AG10803 (cell line): ENCODE data around the gene DLGAP1.
A peak's percentile ranks its signal among the peaks of the same experiment; 100 is the strongest.
"Not testable (repeated sequence)": the region's sequence is repeated elsewhere in the genome, so short reads cannot be mapped to it uniquely, and the experiment has no call there.

Experiments
- DNase-seq: peaks from one replicate; pipeline ENCODE4 v3.0.0; 2010; ENCODE audit warnings: low read depth
- H3K4me3 ChIP-seq: 2 replicates; pipeline ENCODE4 v1.5.1; 2011; ENCODE audit warnings: mild to moderate bottlenecking, low read length, control low read depth
- CTCF ChIP-seq: conservative IDR thresholded peaks from 2 replicates; pipeline ENCODE4 v1.5.1; 2011; ENCODE audit warnings: mild to moderate bottlenecking, low read length, control low read depth, inconsistent platforms

Gene DLGAP1

GRCh38 chr18:3709205-3709604 lies 745.9 kb downstream of the DLGAP1 start:
- no peak for DNase-seq
- no peak for TF ChIP-seq CTCF
- H3K4me3 ChIP-seq = no peak overlapping the region

- no peak for TF ChIP-seq CTCF
- no peak overlapping the region for H3K4me3 ChIP-seq
- DNase-seq = no peak
Observed at GRCh38 chr18:3706279-3707097, 748.6 kb downstream of the DLGAP1 start.

GRCh38 chr18:3704556-3705344 lies 750.4 kb downstream of the DLGAP1 start:
- TF ChIP-seq CTCF = no peak
- no peak for DNase-seq
- H3K4me3 ChIP-seq = no peak overlapping the region

- peak; percentile 88 for TF ChIP-seq CTCF
- peak; percentile 59 for DNase-seq
- H3K4me3 ChIP-seq = no peak overlapping the region
Observed at GRCh38 chr18:3703732-3704176, 751.4 kb downstream of the DLGAP1 start.

- not testable (repeated sequence) for H3K4me3 ChIP-seq, DNase-seq
Observed at GRCh38 chr18:3699707-3700567, 755.2 kb downstream of the DLGAP1 start.

- not testable (repeated sequence) for H3K4me3 ChIP-seq, DNase-seq
Observed at GRCh38 chr18:3694030-3694778, 760.9 kb downstream of the DLGAP1 start.

GRCh38 chr18:3693410-3693809 lies 761.7 kb downstream of the DLGAP1 start:
- H3K4me3 ChIP-seq = no peak overlapping the region
- TF ChIP-seq CTCF = no peak
- DNase-seq = no peak
